ENCODE data around the gene PSMA5.
"Not testable (repeated sequence)": the region's sequence is repeated elsewhere in the genome, so short reads cannot be mapped to it uniquely, and the experiment has no call there.

PSMA5 gene

GRCh38 chr1:109432336-109432735 lies 6.1 kb upstream of the PSMA5 start:
- DNase-seq (ENCODE audit: low spot score): no peak

DNA sequence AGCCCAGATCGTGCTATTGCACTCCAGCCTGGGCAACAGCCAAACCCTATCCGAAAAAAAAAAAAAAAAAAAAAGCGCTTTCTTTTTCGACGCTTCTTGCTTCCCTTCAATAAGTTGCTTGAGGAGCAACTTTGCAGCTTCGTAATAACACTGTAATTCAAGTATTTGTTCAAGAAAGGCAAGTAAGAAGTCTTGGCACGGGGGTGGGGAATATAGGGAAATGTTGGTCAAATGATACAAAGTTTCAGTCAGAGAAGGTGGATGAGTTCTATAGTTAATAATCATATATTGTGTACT lies 871 bp upstream of the PSMA5 start:
- DNase-seq (ENCODE audit: low spot score): peak; percentile 1

DNA sequence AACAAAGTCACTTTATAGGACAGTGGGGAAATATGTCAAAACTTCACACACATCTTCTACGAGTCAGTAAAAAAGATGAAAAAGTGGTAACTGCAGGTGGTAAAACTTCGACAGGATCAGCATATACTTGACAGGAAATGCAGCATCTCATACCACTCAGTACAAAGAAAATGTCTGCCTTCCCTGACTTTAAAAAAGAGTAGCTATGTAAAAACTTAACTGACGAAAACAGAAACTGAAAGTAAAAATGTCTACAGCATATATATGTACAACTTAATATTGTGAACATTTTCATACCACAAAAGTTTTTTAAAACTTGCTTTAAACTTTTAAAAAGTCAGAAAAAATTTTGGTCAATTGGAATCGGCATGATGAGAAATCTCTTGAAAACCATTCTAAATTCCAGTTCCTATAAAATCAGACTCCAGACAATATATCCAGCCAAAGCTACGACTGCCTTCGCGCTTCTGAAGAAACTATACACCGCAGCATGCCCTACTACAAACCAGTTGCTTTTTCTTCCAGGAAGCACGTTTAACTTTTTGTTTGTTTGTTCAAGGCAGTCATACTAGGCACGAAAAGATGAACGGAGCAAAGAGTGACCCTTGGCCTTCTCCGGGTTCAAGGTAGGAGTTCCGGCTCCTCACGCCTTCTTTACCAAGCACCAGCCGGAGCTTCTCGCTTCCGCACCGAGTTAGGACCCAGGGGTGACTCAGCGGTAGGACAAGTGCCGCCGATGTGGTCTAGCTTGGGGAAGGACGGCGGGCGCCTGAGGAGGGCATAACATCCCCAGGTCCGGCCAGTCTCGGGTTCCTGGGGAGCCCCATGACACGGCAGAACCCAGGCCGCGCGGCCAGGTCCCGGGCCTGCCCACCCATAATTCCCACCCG lies 612 bp downstream of the PSMA5 start:
- DNase-seq (ENCODE audit: low spot score): peak; percentile 61

DNA sequence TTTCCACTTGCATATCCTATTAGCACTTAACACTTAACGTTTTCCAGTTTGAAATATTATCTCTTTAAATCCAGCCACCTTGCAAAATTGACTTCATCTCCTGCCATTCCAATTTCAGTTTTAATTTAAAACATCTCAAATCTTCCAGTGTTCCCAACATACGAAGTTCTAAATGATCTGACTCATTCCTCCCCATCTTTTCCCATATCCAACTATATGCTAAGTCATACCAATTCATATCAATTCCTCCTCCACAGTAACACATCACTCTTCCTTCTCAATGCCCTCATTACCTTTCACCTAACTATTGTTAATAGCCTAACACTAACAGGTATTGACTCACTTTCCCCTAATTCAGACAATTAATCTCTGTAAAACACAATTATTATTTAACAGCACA lies 2.8 kb downstream of the PSMA5 start:
- DNase-seq (ENCODE audit: low spot score): no peak

- no peak for DNase-seq (ENCODE audit: low spot score)
Measured at GRCh38 chr1:109412551-109412950, 13.7 kb downstream of the PSMA5 start.

- no peak for DNase-seq (ENCODE audit: low spot score)
Measured at GRCh38 chr1:109404838-109405237, 21.4 kb downstream of the PSMA5 start.

GRCh38 chr1:109402025-109402424 lies 24.2 kb downstream of the PSMA5 start:
- no peak for DNase-seq (ENCODE audit: low spot score)

DNA sequence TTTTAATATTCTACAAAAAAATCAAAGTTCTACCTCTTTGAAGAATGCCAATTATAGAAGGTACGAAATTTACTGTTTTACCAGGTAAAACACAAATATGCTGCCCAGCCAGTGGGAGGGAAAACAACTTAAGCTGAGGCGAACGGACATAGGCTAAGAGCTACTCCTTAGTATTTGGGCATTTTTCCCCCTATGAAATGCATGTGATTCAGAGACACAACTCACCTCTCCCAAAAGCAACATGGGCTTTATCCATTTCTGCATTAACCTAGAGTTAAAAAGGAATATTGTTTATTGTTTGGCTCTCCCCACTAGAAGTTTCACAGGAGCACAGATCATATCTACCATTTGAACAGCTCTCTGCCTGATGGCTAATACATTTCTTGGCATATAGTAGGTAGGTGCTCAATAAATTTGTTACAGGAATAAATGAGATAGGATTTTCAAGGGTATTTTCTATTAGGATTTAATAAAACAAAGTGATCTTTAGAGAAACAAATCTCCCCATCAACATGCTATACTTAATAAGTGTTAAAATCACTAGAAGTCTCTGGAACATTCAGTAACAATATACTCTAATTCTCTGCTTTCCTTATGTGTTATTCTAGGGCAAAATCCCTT lies 26.1 kb downstream of the PSMA5 start:
- DNase-seq (ENCODE audit: low spot score): no peak

- peak; percentile 75 for DNase-seq (ENCODE audit: low spot score)
Measured at GRCh38 chr1:109399326-109399957, 26.8 kb downstream of the PSMA5 start.

DNA sequence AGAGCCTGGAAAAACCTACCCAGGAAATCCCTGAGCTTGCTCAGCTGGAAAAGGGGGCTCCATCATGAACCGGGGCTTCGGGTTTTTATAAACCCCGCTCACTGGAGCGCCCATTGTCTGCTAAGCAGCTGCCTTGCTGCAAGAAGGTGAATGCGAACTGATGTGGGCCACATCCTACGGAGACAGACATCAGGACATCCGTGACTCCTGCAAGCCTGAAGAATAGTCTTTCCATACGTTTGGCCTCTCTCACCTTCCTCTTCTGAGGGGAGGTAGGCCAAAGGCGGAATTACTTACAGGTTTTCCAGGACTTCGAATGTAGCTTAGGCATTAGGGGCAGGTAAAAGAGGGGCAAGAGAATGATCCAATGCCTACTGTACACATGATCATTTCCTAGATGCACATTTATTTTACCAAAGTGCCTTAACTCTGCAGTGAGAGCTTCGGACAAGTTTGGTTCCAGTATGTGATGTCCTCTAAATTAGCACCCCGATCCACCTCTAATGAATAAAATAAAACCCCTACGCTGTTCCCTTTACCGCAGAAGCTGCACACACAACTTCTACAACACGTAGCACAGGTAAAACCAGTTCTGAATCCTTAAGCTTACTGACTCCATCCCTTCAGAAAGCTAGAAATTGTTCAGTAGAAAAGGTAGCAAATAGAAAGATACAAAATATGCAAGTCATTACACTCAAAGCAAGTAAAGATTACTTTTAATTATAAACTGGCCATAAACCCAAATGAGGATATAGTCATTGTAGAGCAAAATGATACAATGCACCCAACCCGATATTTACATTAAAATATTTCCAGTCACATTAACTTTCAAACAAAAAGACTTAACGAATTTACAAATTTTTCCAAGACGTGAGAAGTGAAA lies 27.7 kb downstream of the PSMA5 start:
- no peak for DNase-seq (ENCODE audit: low spot score)

DNA sequence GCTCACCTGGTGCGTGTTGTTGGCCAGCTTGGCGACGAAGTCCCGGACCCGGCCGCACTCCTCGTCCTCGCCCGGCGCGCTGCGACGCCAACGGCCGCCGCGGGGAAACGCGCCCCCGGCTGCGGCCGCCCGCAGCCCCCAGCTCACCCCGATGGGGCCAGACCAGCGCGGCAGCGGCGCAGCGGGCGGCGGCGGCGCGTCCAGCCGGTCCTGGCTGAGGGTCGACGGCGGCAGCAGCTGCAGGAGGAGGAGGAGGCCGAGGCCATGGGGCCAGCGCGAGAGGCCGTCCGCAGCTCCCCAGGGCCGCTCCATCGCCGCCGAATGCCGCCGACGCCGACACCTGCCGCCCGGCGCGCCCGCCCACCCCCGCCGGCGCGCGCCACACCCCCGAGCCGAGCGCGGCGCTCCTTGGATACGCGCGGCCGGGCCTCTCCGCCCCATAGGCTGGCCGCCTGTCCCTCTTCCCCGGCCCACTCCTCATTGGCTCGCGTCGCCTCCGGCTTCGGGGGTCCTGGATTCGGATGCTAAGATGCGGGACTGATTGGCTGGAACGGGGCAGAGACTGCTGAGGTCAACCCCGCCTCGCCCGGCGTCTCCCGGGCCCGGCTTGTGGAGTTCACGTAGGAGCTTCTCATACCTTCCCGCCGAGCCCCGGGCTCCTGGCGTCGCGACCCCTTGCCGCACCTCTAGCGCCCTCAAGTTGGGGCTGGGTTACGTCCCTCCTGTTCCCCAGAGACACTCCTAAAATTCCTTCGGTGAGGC lies 28.5 kb downstream of the PSMA5 start, which contains the start of gene SORT1:
SORT1 (minus strand) TSS at position 338 of the 762 bp plus-strand sequence; CDS start at position 312, 26 bp downstream.
- peak; percentile 43 for DNase-seq (ENCODE audit: low spot score)

- DNase-seq (ENCODE audit: low spot score): no peak
Measured at GRCh38 chr1:109396871-109397580, 29.2 kb downstream of the PSMA5 start.

GRCh38 chr1:109396513-109396839 lies 29.8 kb downstream of the PSMA5 start:
- no peak for DNase-seq (ENCODE audit: low spot score)

- no peak for DNase-seq (ENCODE audit: low spot score)
Measured at GRCh38 chr1:109395602-109396512, 30.4 kb downstream of the PSMA5 start.

- not testable (repeated sequence) for DNase-seq (ENCODE audit: low spot score)
Measured at GRCh38 chr1:109395282-109395599, 31.0 kb downstream of the PSMA5 start.

DNA sequence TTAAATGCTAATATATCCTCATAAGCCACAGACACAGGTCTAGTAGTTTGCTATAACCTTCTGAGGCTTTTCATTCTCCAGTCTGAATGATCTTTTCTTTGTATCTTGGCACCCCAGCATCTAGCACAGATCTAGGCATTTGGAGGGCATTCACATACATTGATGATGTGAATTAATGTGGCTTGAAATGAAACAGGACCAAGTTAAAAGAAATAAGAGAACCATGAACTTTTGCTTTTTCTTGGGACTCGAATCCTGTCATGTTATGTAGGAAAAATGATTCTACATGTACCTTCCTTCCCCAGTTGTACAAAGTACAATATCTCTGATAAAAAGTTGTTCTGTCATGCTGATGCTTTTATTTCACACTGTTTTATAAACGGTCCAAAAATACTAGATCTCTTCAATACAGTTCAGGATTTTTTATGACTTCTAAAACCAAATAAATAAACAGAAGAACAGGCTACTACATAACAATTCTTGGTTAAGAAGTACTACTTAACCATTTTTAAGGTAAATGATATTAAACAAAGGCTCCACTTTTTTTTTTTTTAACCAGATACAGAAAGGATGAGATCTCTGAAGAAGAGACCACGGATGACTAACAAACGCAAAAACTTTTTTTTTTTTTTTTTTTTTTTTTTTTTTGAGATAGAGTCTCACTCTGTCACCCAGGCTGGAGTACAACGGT lies 31.5 kb downstream of the PSMA5 start:
- DNase-seq (ENCODE audit: low spot score): no peak

GRCh38 chr1:109393617-109394233 lies 32.5 kb downstream of the PSMA5 start:
- DNase-seq (ENCODE audit: low spot score): no peak

GRCh38 chr1:109392788-109393616 lies 33.2 kb downstream of the PSMA5 start:
- no peak for DNase-seq (ENCODE audit: low spot score)

Measured in CD4-positive, alpha-beta T cell treated with Interleukin-2 at 100 ng/mL for 4 hours (primary cell).